Measurements from ENCODE around the gene GDNF.

DNA sequence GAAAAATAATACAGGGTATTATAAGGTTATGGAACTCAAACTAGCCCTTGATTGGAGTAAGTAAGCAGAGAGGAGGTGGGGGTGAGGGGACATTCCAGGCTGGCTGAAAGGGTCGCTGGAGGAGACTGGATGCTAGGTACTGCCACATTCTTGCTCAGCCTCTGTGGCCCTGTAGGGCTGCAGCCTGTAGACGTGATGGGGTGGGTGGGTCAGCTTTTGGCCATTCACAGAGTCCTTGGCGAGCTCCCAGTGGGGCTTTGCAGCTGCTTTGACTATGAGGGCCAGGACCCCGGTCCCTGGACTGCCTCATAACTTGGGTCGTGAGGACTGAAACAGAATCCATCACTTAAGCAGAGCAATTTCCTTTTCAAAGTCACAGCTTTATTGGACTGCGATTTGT, 4.2 kb upstream of the GDNF start:
- TF ChIP-seq, protein P1, sequence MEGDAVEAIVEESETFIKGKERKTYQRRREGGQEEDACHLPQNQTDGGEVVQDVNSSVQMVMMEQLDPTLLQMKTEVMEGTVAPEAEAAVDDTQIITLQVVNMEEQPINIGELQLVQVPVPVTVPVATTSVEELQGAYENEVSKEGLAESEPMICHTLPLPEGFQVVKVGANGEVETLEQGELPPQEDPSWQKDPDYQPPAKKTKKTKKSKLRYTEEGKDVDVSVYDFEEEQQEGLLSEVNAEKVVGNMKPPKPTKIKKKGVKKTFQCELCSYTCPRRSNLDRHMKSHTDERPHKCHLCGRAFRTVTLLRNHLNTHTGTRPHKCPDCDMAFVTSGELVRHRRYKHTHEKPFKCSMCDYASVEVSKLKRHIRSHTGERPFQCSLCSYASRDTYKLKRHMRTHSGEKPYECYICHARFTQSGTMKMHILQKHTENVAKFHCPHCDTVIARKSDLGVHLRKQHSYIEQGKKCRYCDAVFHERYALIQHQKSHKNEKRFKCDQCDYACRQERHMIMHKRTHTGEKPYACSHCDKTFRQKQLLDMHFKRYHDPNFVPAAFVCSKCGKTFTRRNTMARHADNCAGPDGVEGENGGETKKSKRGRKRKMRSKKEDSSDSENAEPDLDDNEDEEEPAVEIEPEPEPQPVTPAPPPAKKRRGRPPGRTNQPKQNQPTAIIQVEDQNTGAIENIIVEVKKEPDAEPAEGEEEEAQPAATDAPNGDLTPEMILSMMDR (IDR thresholded peaks at IDR 0.05), result no peak
- TF ChIP-seq POLR2A (IDR thresholded peaks at IDR 0.05), result no peak

All from esophagus squamous epithelium (tissue), 4 donors.